GM21786 (cell line): ENCODE results near the gene AQP1.

Source experiments
- ATAC-seq: cut with Tn5 transposase; IDR thresholded peaks from one replicate; pipeline ENCODE4 v1.9.1; 2021; ENCODE audit not compliant: unreplicated experiment

The AQP1 gene

GRCh38 chr7:30933124-30933974, 21.7 kb downstream of the AQP1 start:
- no peak for ATAC-seq

- no peak for ATAC-seq
Observed at GRCh38 chr7:30934225-30934624, 22.6 kb downstream of the AQP1 start.

- no peak for ATAC-seq
Observed at GRCh38 chr7:30934732-30935568, 23.3 kb downstream of the AQP1 start.

DNA sequence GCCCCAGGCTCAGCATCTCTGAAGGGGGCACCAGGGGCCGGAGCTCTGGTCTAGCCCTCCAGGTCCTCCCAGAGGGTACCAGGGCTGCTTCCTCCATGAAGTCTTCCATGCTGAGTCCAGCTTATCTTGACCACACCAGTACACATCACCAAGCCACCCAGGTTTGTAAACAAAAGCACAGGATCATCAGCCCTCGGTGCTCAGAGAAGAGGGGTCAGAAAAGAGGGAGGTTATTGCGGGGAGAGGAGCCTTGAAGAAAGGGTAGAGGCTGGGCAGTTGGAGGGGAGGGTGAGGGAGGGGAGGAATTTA, 23.9 kb downstream of the AQP1 start:
- no peak for ATAC-seq

DNA sequence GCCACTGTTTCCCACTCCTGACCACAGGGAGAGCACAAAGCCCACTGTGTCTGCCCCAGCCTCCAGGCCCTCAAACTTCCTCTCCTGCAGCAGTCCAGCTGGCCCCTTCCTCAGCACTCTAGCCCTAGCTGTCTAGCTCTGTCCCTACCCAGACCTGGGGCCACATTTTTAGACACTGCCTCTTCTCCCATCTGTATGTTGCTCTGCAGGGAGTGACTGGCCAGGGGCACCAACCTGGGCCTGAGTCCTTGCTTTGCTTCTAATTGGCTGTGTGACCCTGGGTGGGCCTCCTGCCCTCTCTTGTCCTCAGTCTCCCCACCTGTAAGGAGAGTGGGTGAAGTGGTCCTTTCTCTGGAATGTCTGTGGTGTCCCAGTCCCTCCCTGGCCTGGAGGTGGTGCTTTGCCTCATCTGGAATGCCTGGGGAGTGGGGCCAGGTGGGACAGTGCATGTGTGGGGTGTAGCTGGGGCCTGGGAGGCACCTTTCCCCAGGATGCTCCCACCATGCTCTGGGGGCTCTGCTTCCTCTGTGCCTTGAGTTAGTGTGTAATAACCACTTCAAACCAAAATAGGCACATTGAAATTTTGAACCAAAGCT, 25.1 kb downstream of the AQP1 start:
- ATAC-seq = no peak

GRCh38 chr7:30937416-30937815, 25.8 kb downstream of the AQP1 start:
- ATAC-seq = no peak

DNA sequence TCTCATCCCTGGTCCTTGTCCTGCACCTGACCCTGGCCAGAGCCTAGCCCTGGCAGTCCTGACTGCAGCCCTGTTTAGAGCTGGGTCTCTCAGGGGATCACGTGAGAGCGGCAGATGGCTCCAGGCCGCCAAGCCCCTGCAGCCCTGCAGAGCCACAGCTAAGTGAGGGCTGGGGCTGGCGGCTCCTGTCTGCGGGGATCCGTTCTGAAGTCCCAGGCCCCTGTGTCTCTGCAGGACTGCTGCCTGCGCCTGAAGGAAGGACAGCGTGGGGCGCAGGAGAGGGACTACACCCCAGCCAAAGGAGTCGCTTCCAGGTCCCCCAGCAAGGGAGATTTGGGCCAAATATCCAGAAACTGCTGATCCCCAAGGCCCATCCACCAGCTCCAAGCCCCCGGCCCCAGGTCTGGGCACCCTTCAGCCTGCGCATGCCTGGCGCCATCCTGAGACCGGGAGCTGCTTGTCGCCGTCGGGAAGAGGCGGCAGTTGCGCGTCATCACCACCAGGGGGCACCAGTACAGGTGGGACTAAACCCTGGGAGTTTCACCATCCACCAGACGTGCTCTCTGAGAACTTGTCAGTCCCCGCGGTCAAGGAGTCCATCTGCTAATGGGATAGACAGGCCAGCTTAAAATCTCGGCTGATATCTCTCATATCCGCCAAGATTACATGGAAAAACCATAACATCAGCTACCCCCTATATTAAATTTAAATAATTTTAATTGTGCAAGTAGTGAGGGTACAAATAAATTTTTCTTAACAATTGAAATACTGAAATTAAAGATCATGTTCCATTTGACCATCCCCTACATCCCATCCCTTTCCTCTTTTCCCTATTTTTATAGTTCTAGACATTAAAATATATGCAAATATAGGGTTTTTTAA, 27.0 kb downstream of the AQP1 start:
- peak; percentile 89 for ATAC-seq

DNA sequence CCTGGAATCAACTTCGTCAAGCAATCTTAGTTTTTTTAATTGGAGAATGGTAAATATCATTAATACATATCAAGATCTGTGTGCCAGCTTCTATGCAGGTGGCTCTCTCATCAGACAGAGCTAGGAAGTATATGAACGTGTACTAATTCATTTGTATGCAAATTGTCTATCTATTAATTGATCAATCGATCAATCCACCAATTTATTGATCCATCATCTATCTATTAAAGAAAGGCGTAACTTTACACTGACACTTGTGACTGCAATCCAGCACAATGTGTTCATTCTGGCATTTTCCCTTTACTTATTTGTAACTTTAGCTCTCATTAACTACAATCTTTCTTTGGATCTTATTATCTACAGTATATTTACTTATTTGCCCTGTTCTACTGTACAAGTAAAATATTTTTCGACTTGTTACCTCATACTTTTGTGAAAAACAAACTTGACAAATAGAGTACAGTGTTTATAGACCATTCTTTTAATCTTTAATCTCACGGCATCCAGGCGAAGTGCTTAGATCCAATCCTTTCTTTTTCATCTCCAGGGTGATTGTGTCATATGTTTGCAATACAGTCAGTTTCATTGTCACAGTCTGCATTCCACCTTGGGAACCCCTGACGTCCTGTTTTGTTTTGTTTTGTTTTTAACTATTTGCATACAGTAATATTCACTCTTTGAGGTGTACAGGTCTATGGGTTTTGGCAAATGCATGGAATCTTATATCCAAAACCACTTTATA, 30.1 kb downstream of the AQP1 start:
- ATAC-seq = no peak

DNA sequence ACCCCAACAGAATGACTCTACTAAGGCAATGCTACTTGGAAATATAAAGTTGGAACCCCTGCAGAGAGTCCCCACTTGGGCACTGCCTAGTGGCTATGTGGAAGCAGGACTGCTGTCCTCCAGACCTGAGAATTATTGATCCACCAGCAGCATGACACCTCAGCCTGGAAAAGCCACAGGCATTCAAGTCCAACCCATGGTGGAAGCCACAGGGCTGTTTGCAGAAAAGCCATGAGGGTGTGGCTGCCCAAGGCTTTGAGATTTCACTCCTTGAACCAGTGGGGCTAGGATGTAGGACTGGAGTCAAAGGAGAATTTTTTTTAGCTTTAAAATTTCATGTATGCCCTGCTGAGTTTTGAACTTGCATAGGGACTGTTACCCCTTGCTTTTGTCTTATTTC, 38.5 kb downstream of the AQP1 start:
- ATAC-seq = no peak

- ATAC-seq = no peak
Observed at GRCh38 chr7:30954914-30955313, 43.3 kb downstream of the AQP1 start.

DNA sequence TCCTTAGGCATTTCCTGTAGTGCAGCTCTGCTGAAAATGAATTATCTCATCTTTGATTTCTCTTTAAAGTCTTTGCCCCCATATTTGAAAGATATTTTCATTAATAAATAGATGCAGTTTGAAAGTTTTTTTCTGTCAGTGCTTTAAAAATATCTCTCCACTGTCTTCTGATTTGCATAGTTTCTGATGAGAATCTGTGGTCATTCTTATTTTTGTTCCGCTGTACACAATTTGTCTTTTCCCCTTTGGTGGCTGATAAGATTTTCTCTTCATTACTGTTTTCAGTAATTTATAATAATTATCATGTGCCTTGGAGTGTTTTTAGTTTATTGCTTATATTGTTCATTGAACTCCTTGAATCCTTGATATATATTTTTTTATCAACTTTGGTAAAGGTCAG, 45.1 kb downstream of the AQP1 start:
- no peak for ATAC-seq

DNA sequence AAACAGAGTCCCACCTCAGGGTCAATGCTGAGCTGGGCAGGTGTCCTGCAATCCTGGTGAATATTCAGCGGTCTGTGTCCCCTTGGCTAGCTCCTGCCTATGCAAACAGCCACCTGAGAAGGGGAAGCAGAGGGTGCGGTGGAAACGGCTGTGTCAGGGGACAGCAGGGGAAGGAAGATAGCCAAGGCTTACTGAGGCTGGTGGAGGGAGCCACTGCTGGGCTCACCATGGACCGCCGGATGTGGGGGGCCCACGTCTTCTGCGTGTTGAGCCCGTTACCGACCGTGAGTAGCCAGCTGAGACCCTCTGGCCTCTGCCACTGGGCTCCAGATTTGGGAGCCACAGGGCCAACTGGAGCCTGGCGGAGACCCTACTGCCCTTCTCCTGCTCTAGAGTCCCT, 52.2 kb downstream of the AQP1 start, which contains the start of gene GHRHR:
GHRHR (plus strand) TSS at position 112 of the 400 bp plus-strand sequence; CDS start at position 228, 116 bp downstream.
- ATAC-seq = no peak

DNA sequence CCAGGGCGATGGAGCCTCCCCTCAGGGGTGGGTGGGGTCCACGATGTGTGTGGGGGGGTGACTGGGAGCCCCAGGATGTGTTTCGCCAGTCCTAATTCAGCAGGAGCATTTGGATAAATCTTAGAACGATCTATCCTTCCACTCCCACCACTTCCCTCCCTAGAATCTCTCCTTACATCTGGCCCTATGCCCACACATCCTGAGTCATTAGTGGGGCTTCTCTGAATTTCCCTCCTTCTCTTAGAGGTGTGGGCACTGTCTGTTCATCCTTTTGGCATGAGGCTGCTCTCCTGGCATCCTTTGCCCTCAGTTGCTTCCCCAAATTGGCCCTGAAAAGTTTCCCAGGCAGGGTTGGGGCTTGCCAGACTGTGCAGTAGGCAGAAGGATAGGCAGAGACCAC, 53.7 kb downstream of the AQP1 start:
- no peak for ATAC-seq

GRCh38 chr7:30965883-30966282, 54.2 kb downstream of the AQP1 start:
- ATAC-seq = no peak

DNA sequence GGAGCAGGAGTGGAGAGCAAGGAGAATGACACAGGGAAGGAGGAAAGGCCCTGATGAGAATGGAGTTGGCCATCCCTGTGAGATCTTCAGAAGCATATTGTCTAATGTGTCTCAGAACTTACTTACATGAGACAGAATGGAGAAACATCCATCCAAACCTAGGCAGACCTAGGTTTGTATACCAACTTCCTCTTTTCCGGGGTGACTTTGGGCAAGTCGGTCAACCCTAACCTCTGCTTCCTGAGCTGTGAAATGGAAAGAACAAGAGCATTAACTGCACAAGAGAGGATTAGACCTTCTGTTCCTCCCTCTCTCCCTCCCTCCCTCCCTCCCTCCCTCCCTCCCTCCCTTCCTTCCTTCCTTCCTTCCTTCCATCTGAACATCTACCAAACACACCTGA, 56.6 kb downstream of the AQP1 start:
- no peak for ATAC-seq

DNA sequence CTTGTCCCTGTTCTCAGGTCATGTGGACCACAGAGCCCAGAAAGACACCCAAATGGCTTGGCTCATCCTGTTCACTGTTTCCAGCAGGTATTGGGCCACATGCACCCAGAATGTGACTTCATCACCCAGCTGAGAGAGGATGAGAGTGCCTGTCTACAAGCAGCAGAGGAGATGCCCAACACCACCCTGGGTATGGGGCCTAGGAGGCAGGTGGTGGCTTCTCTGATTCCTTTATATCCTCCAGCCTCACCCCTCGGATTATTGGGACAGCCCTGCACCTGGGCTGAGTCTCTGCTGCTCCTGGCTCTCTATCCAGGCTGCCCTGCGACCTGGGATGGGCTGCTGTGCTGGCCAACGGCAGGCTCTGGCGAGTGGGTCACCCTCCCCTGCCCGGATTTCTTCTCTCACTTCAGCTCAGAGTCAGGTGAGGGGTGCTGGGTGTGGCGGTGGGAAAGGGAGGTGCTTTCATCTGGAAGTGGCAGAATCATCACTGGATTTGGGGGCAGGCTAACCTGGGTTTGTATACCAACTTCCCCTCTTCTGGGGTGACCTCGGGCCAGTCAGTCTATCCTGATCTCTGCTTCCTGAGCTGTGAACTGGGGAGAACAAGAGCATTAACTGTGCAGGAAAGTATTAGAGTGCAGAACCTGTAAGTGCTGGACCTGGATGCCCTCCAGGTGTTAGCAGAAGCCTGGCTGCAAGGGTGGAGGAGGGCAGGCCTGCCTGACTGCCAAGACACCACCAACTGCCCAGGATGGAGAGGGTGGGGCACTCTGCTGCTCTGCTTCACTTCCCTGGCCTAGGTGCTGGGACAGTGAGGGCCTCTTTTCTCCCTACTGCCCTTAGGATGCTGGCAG, 57.3 kb downstream of the AQP1 start:
- ATAC-seq = no peak

DNA sequence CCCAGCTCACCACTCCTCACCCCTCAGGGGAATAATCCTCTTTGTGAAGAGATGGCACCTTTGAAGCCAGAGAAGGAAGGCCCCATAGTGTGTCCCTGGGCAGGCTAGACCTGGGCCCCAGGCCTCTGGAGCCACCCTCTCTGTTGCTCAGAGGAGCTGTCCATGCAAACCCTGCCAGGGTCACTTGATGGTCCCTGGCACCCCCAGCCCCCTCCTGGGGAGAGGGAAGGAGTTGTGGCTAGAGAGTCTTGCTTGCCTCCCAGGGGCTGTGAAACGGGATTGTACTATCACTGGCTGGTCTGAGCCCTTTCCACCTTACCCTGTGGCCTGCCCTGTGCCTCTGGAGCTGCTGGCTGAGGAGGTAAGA, 57.9 kb downstream of the AQP1 start:
- ATAC-seq = no peak

DNA sequence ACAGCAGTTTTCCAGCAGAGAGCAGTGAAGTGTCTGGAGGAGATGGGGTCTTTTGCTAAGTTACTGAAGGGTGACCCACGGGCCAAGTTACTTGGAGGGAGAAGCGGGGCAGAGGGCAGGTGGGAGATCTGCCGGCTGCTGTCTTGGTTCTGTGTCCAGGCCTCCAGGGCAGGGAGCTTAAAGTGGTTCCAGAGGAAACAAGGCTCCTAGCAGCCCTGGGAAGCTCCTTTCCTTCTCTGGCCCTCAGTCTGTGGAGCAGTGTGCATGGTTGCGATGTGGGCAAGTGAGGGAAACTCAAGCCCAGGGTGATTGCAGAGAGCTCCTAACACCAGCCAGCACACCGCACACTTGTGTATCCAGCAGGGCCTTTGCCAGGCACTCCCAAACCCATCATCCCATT, 58.4 kb downstream of the AQP1 start:
- no peak for ATAC-seq

DNA sequence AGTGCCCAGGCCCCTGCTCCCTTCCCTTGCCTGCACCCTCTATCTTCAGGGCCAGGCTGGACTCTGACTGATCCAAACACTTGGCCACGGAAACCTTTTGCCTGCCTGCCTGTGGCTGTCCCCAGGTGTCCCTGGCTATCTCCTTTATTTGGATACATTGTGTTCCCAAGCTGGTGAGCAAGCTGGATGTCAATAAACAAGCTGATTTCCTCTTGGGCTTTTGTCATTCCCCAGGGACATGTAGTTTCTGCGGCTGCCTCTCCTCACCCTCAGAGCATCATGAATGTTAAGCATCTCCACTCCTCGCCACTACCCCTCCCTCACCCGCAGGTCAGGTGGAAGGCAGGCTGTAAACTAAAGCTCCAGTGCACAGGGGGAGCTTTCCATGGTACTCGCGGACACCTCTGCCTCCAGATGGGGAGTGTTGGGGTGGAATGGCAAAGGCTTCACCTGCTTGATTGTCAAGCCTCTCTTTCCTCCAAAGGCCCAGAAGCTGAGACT, 59.0 kb downstream of the AQP1 start:
- no peak for ATAC-seq
